Medulla oblongata (tissue), 1 donor: ENCODE results near the gene LYVE1.
A peak's percentile ranks its signal among the peaks of the same experiment; 100 is the strongest.

Experiments used
- DNase-seq: peaks from one replicate; pipeline ENCODE4 v3.0.0-alpha.2; 2015; ENCODE audit errors: extremely low spot score

LYVE1 gene

GRCh38 chr11:10592331-10592730 lies 23.9 kb upstream of the LYVE1 start:
- DNase-seq: no peak

GRCh38 chr11:10591741-10592140 lies 23.3 kb upstream of the LYVE1 start:
- DNase-seq: no peak

GRCh38 chr11:10590218-10590915 lies 21.9 kb upstream of the LYVE1 start:
- DNase-seq: no peak

- no peak for DNase-seq
Measured at GRCh38 chr11:10588904-10589303, 20.4 kb upstream of the LYVE1 start.

- no peak for DNase-seq
Measured at GRCh38 chr11:10587995-10588394, 19.5 kb upstream of the LYVE1 start.

GRCh38 chr11:10587388-10587787 lies 18.9 kb upstream of the LYVE1 start:
- DNase-seq: no peak

- no peak for DNase-seq
Measured at GRCh38 chr11:10584071-10584501, 15.6 kb upstream of the LYVE1 start.

- DNase-seq: peak; percentile 72
Measured at GRCh38 chr11:10581481-10582019, 13.1 kb upstream of the LYVE1 start.

- DNase-seq: no peak
Measured at GRCh38 chr11:10580623-10581022, 12.2 kb upstream of the LYVE1 start.

- DNase-seq: no peak
Measured at GRCh38 chr11:10579700-10580099, 11.2 kb upstream of the LYVE1 start.

GRCh38 chr11:10576035-10576398 lies 7.6 kb upstream of the LYVE1 start:
- no peak for DNase-seq

- DNase-seq: no peak
Measured at GRCh38 chr11:10575346-10576034, 7.0 kb upstream of the LYVE1 start.

- no peak for DNase-seq
Measured at GRCh38 chr11:10573556-10573955, 5.1 kb upstream of the LYVE1 start.

GRCh38 chr11:10573028-10573427 lies 4.6 kb upstream of the LYVE1 start:
- no peak for DNase-seq

GRCh38 chr11:10572533-10572932 lies 4.1 kb upstream of the LYVE1 start:
- DNase-seq: no peak

GRCh38 chr11:10567446-10567845 lies 1.0 kb downstream of the LYVE1 start:
- DNase-seq: no peak

GRCh38 chr11:10566257-10566957 lies 2.1 kb downstream of the LYVE1 start:
- no peak for DNase-seq

GRCh38 chr11:10565493-10565892 lies 3.0 kb downstream of the LYVE1 start:
- no peak for DNase-seq

GRCh38 chr11:10564696-10565318 lies 3.7 kb downstream of the LYVE1 start:
- peak; percentile 51 for DNase-seq

- no peak for DNase-seq
Measured at GRCh38 chr11:10564030-10564429, 4.4 kb downstream of the LYVE1 start.

- DNase-seq: no peak
Measured at GRCh38 chr11:10561947-10562346, 6.5 kb downstream of the LYVE1 start.
